WTC11 (cell line): Measurements from ENCODE around the gene ZFAND6. TPM values are rescaled to one million over a fixed set of nuclear protein-coding genes. Genes with fewer than 3 reads are reported as not detected.

Source experiments
- ATAC-seq: fragments of 200-7000 bp; cut with Tn5 transposase; 2 replicates; pipeline ENCODE4 v1.10.0; 2021; ENCODE audit warnings: mild to moderate bottlenecking, moderate library complexity
- CTCF ChIA-PET: fragments of 300-600 bp; sonication (Branson Sonifier 250); formaldehyde crosslinking; loops from one replicate; lab custom pipeline; 2021; ENCODE audit warnings: antibody characterized with exemption; lab: Charles Lee
- POLR2A ChIA-PET: fragments of 350-600 bp; sonication (Branson Sonifier 250); formaldehyde crosslinking; loops from one replicate; lab custom pipeline; 2021; ENCODE audit warnings: antibody characterized with exemption; lab: Charles Lee
- DNase-seq: peaks from one replicate; pipeline ENCODE4 v3.0.0; 2021; ENCODE audit warnings: low spot score
- H3K27ac Mint-ChIP-seq: 2 replicates; pipeline ENCODE4 v1.8.0; 2021; ENCODE audit warnings: mixed read lengths
- H3K27me3 Mint-ChIP-seq: 2 replicates; pipeline ENCODE4 v1.8.0; 2021; ENCODE audit warnings: low read depth, mild to moderate bottlenecking, moderate library complexity, mixed read lengths
- H3K36me3 Mint-ChIP-seq: 2 replicates; pipeline ENCODE4 v1.8.0; 2021; ENCODE audit warnings: mixed read lengths
- H3K4me1 Mint-ChIP-seq: 2 replicates; pipeline ENCODE4 v1.8.0; 2022; ENCODE audit warnings: mixed read lengths
- H3K4me3 Mint-ChIP-seq: 2 replicates; pipeline ENCODE4 v1.8.0; 2021; ENCODE audit warnings: mild to moderate bottlenecking, moderate library complexity, mixed read lengths
- H3K9me3 Mint-ChIP-seq: 2 replicates; pipeline ENCODE4 v1.8.0; 2021; ENCODE audit warnings: mixed read lengths
- CBFB ChIP-seq: sonication (generic); formaldehyde crosslinking; IDR thresholded peaks from 2 replicates; pipeline ENCODE4 v1.8.1; 2022; ENCODE audit warnings: mild to moderate bottlenecking, low read depth, missing genetic modification reagents
- FOXK1 ChIP-seq: sonication (generic); formaldehyde crosslinking; IDR thresholded peaks from 2 replicates; pipeline ENCODE4 v1.8.0; 2022; ENCODE audit warnings: mild to moderate bottlenecking, moderate library complexity, missing genetic modification reagents
- JUN ChIP-seq: sonication (generic); formaldehyde crosslinking; IDR thresholded peaks from 2 replicates; pipeline ENCODE4 v1.8.0; 2023; ENCODE audit warnings: mild to moderate bottlenecking, missing genetic modification reagents
- KAT7 ChIP-seq: sonication (generic); formaldehyde crosslinking; IDR thresholded peaks from 2 replicates; pipeline ENCODE4 v1.8.1; 2023; ENCODE audit warnings: missing genetic modification reagents, mild to moderate bottlenecking, borderline replicate concordance
- NFE2L1 ChIP-seq: sonication (generic); formaldehyde crosslinking; IDR thresholded peaks from 2 replicates; pipeline ENCODE4 v1.8.1; 2023; ENCODE audit warnings: missing genetic modification reagents
- SMAD4 ChIP-seq: sonication (generic); formaldehyde crosslinking; IDR thresholded peaks from 2 replicates; pipeline ENCODE4 v1.8.0; 2022; ENCODE audit warnings: mild to moderate bottlenecking, missing genetic modification reagents
- STAT6 ChIP-seq: sonication (generic); formaldehyde crosslinking; conservative IDR thresholded peaks from 2 replicates; pipeline ENCODE4 v1.8.1; 2023; ENCODE audit warnings: mild to moderate bottlenecking, low read depth, missing genetic modification reagents, moderate library complexity
- TEAD4 ChIP-seq: sonication (generic); formaldehyde crosslinking; IDR thresholded peaks from 2 replicates; pipeline ENCODE4 v1.8.0; 2022; ENCODE audit warnings: mild to moderate bottlenecking, missing genetic modification reagents
- ZNF317 ChIP-seq: sonication (generic); formaldehyde crosslinking; IDR thresholded peaks from 2 replicates; pipeline ENCODE4 v1.8.1; 2023; ENCODE audit warnings: low read depth, mild to moderate bottlenecking, moderate library complexity, missing genetic modification reagents, borderline replicate concordance
- ZNF532 ChIP-seq: fragments of 250-450 bp; sonication (Bioruptor Pico); IDR thresholded peaks from 2 replicates; pipeline ENCODE4 v1.9.0; 2021; ENCODE audit warnings: mild to moderate bottlenecking, borderline replicate concordance
- total RNA-seq: library from RNA; stranded (reverse); gene quantifications from 3 replicates; pipeline ENCODE4 v1.2.3, GENCODE V29; 2021

Gene ZFAND6
- total RNA-seq, 1 experiment from 2014 or later = 114 TPM

- peaks cover 27% of the 10 kb centered on the region for H3K36me3 Mint-ChIP-seq
- H3K27ac Mint-ChIP-seq = no peak overlapping the region
- no peaks in the 10 kb centered on the region for H3K4me1 Mint-ChIP-seq
- POLR2A ChIA-PET = no interaction called here
- H3K9me3 Mint-ChIP-seq = no peaks in the 10 kb centered on the region
- DNase-seq = no peak
- no peak for ATAC-seq
- CTCF ChIA-PET = no interaction called here
- no peak overlapping the region for H3K4me3 Mint-ChIP-seq
- H3K27me3 Mint-ChIP-seq = no peaks in the 10 kb centered on the region
- TF ChIP-seq ZNF317 (CRISPR knock-in tag) (no peak), ZNF532 (no peak), NFE2L1 (CRISPR knock-in tag) (no peak), STAT6 (no peak), KAT7 (CRISPR knock-in tag) (no peak), TEAD4 (CRISPR knock-in tag) (no peak), CBFB (CRISPR knock-in tag) (no peak)
Observed at GRCh38 chr15:80127911-80128310, 68.4 kb downstream of the ZFAND6 start.

GRCh38 chr15:80132382-80132781 lies 72.9 kb downstream of the ZFAND6 start:
- CTCF ChIA-PET = interaction anchor here (0.6 kb wide), 1 partner anchor 60 kb away, joined by 3 read pairs; no protein-coding TSS in a partner anchor

More at GRCh38 chr15:80132382-80132781, 72.9 kb downstream of the ZFAND6 start:
- ATAC-seq = no peak
- Mint-ChIP-seq H3K27ac (no peak overlapping the region), H3K27me3 (no peaks in the 10 kb centered on the region), H3K36me3 (peaks cover 34% of the 10 kb centered on the region), H3K9me3 (no peaks in the 10 kb centered on the region), H3K4me3 (no peak overlapping the region), H3K4me1 (no peaks in the 10 kb centered on the region)
- DNase-seq = no peak
- no peak for TF ChIP-seq ZNF532
- no peak for TF ChIP-seq FOXK1
- no peak for TF ChIP-seq SMAD4
- TF ChIP-seq JUN (CRISPR knock-in tag) = no peak
- no peak for TF ChIP-seq CBFB (CRISPR knock-in tag)
- POLR2A ChIA-PET = no interaction called here
